Keratinocyte (primary cell): Measurements from ENCODE around the gene AGFG2. TPM values are rescaled to one million over a fixed set of nuclear protein-coding genes. Genes with fewer than 3 reads are reported as not detected.

Source experiments
- DNase-seq: peaks from one replicate; pipeline ENCODE4 v3.0.0-alpha.2; 2011; ENCODE audit warnings: low read depth, missing footprints, low spot score
- FAIRE-seq: peaks from 2 replicates; lab custom pipeline; 2011; peaks lifted over from hg19 to GRCh38; lab: Jason Lieb, UNC
- H2AFZ ChIP-seq: 2 replicates; pipeline ENCODE4 v1.6.0; 2012; ENCODE audit warnings: low read length, control low read depth, inconsistent platforms; ENCODE audit not compliant: control insufficient read depth
- H3K27ac ChIP-seq: 2 replicates; pipeline ENCODE4 v1.5.1; 2011; ENCODE audit warnings: low read length; ENCODE audit not compliant: control insufficient read depth, insufficient read depth
- H3K27me3 ChIP-seq: 3 replicates; pipeline ENCODE4 v1.6.0; 2011; ENCODE audit warnings: low read length; ENCODE audit not compliant: control insufficient read depth, insufficient read depth; ENCODE audit errors: extremely low read depth
- H3K36me3 ChIP-seq, 2 experiments: 2 replicates in 1 of 2; 3 replicates in 1 of 2; pipeline ENCODE4 v1.5.1; 2011; ENCODE audit warnings: low read length in 2 of 2, mild to moderate bottlenecking in 1 of 2; ENCODE audit not compliant: control insufficient read depth in 2 of 2, insufficient read depth in 2 of 2; ENCODE audit errors: extremely low read depth in 1 of 2
- H3K4me1 ChIP-seq: 3 replicates; pipeline ENCODE4 v1.5.1; 2011; ENCODE audit warnings: low read length; ENCODE audit not compliant: control insufficient read depth, insufficient read depth; ENCODE audit errors: extremely low read depth
- H3K4me2 ChIP-seq: 3 replicates; pipeline ENCODE4 v1.6.0; 2011; ENCODE audit warnings: low read depth, low read length; ENCODE audit not compliant: control insufficient read depth, insufficient read depth; ENCODE audit errors: extremely low read depth
- H3K4me3 ChIP-seq, 3 experiments: fragments of 200-600 bp in 1 of 3; sonication (generic) in 1 of 3; 2 replicates in 2 of 3; 3 replicates in 1 of 3; pipeline ENCODE4 v1.5.1; 2011 to 2016; ENCODE audit warnings: low read length in 3 of 3, mild to moderate bottlenecking in 3 of 3, control low read depth in 2 of 3, inconsistent platforms in 1 of 3, low read depth in 1 of 3, mixed read lengths in 1 of 3, mixed run types in 1 of 3, moderate library complexity in 1 of 3; ENCODE audit not compliant: control insufficient read depth in 2 of 3, insufficient read depth in 2 of 3; ENCODE audit errors: extremely low read depth in 1 of 3
- H3K79me2 ChIP-seq: 2 replicates; pipeline ENCODE4 v1.6.0; 2012; ENCODE audit warnings: low read length; ENCODE audit not compliant: control insufficient read depth, insufficient read depth
- H3K9ac ChIP-seq: 3 replicates; pipeline ENCODE4 v1.6.0; 2011; ENCODE audit warnings: low read length; ENCODE audit not compliant: control insufficient read depth, insufficient read depth; ENCODE audit errors: extremely low read depth
- H3K9me1 ChIP-seq: 3 replicates; pipeline ENCODE4 v1.6.0; 2011; ENCODE audit warnings: low read length; ENCODE audit not compliant: control insufficient read depth, insufficient read depth; ENCODE audit errors: extremely low read depth
- H3K9me3 ChIP-seq: 2 replicates; pipeline ENCODE4 v1.5.1; 2012; ENCODE audit warnings: low read depth, low read length; ENCODE audit not compliant: control insufficient read depth
- H4K20me1 ChIP-seq: 3 replicates; pipeline ENCODE4 v1.6.0; 2011; ENCODE audit warnings: low read length; ENCODE audit not compliant: control insufficient read depth, insufficient read depth; ENCODE audit errors: extremely low read depth
- CTCF ChIP-seq, 3 experiments: IDR thresholded peaks in 1 of 3; conservative IDR thresholded peaks in 1 of 3; optimal IDR thresholded peaks in 1 of 3; 2 replicates in 2 of 3; 3 replicates in 1 of 3; pipeline versions ENCODE3 to v1.5.1; 2011; ENCODE audit warnings: low read length in 3 of 3, mild to moderate bottlenecking in 3 of 3, moderate library complexity in 2 of 3, control low read depth in 1 of 3, inconsistent platforms in 1 of 3; ENCODE audit not compliant: insufficient read depth in 2 of 3; ENCODE audit errors: extremely low read depth in 1 of 3
- EZH2 ChIP-seq: IDR thresholded peaks from one replicate; pipeline ENCODE4 v1.6.1; 2012; ENCODE audit warnings: inconsistent platforms, mild to moderate bottlenecking, low read length, moderate library complexity
- dilution Hi-C: fragments of 300-500 bp; cut with MboI; formaldehyde crosslinking; loops from one replicate; pipeline ENCODE4 v1.7.0; 2020; ENCODE audit warnings: low sequenced_read_pairs; ENCODE audit not compliant: extremely low pct_ligation_motif_present
- polyA plus RNA-seq, 5 experiments: library from polyadenylated mRNA; depleted of rRNA in 3 of 5; stranded (reverse) in 3 of 5; stranded (forward) in 1 of 5; unstranded in 1 of 5; fragments of >200 nt; gene quantifications; 1 replicate in 1 of 5; 2 replicates in 3 of 5; 3 replicates in 1 of 5; pipeline versions ENCODE4 v1.2.1 to v1.2.3, GENCODE V29; 2011 to 2012; ENCODE audit warnings: missing spikeins in 2 of 5, low read depth in 1 of 5, low replicate concordance in 1 of 5

Gene AGFG2
- polyA plus RNA-seq, 1 donor (not counting 4 experiments of a cell fraction or from before 2014, with no cell fraction given) = 3.4 TPM

- H3K9me3 ChIP-seq = no peaks in the 10 kb centered on the region
- dilution Hi-C loops = no loop called here
- no peaks in the 10 kb centered on the region for H4K20me1 ChIP-seq
- FAIRE-seq (no peak), DNase-seq (no peak)
- H3K36me3 ChIP-seq = peaks cover 23 to 37% of the 10 kb centered on the region in 2 experiments
- H3K27me3 ChIP-seq = no peaks in the 10 kb centered on the region
- no peak for TF ChIP-seq CTCF (optimal IDR thresholded peaks at IDR 0.05 in 1 of 3, IDR thresholded peaks at IDR 0.05 in 1 of 3, conservative IDR thresholded peaks at IDR 0.05 in 1 of 3; ENCODE audit: extremely low read depth in 1 of 3, insufficient read depth in 2 of 3, low read length in 3 of 3)
- TF ChIP-seq EZH2 = no peak
- H3K79me2 ChIP-seq = no peaks in the 10 kb centered on the region
- H3K4me3 ChIP-seq = no peak overlapping the region
- no peak overlapping the region for H3K4me2 ChIP-seq
- H2AFZ ChIP-seq = no peak overlapping the region
- no peaks in the 10 kb centered on the region for H3K9me1 ChIP-seq
- peaks cover 13% of the 10 kb centered on the region for H3K4me1 ChIP-seq
- H3K9ac ChIP-seq = no peak overlapping the region
- no peak overlapping the region for H3K27ac ChIP-seq
Observed at GRCh38 chr7:100578246-100579183, 39.5 kb downstream of the AGFG2 start.

GRCh38 chr7:100580466-100581283 is 41.7 kb downstream of the AGFG2 start:
- TF ChIP-seq CTCF (optimal IDR thresholded peaks at IDR 0.05 in 1 of 3, IDR thresholded peaks at IDR 0.05 in 1 of 3, conservative IDR thresholded peaks at IDR 0.05 in 1 of 3; ENCODE audit: extremely low read depth in 1 of 3, insufficient read depth in 2 of 3, low read length in 3 of 3) = no peak
- no peak for TF ChIP-seq EZH2
- FAIRE-seq (peak; percentile 46), DNase-seq (no peak)
- peaks cover 13% of the 10 kb centered on the region for H3K79me2 ChIP-seq
- H3K9ac ChIP-seq = no peak overlapping the region
- H2AFZ ChIP-seq = no peak overlapping the region
- H3K4me2 ChIP-seq = no peak overlapping the region
- H3K4me1 ChIP-seq = peaks cover 30% of the 10 kb centered on the region
- H3K9me1 ChIP-seq = no peaks in the 10 kb centered on the region
- H3K36me3 ChIP-seq = peaks cover 23 to 30% of the 10 kb centered on the region in 2 experiments
- peaks cover 8% of the 10 kb centered on the region for H4K20me1 ChIP-seq
- H3K27me3 ChIP-seq = no peaks in the 10 kb centered on the region
- H3K9me3 ChIP-seq = no peaks in the 10 kb centered on the region
- no peak overlapping the region for H3K4me3 ChIP-seq
- dilution Hi-C loops = no loop called here
- no peak overlapping the region for H3K27ac ChIP-seq
